Subcutaneous abdominal adipose tissue (tissue), 5 donors: ENCODE data around the gene PDYN.

Source experiments
- H3K27ac ChIP-seq: one replicate; pipeline ENCODE4 v1.7.0; 2013; ENCODE audit warnings: low read depth, mild to moderate bottlenecking, inconsistent platforms, low read length, moderate library complexity
- H3K27me3 ChIP-seq, 5 donors: one replicate each; pipeline ENCODE4 v1.7.0; 2013; ENCODE audit warnings: low read length in 5 of 5, inconsistent platforms in 1 of 5; ENCODE audit not compliant: control insufficient read depth in 5 of 5, insufficient read depth in 4 of 5
- H3K36me3 ChIP-seq, 5 donors: one replicate each; pipeline ENCODE4 v1.7.0; 2013; ENCODE audit warnings: low read length in 5 of 5; ENCODE audit not compliant: control insufficient read depth in 5 of 5, insufficient read depth in 5 of 5
- H3K4me1 ChIP-seq, 5 donors: one replicate each; pipeline ENCODE4 v1.7.0; 2013; ENCODE audit warnings: low read length in 5 of 5, mild to moderate bottlenecking in 3 of 5, moderate library complexity in 1 of 5; ENCODE audit not compliant: control insufficient read depth in 5 of 5, insufficient read depth in 5 of 5
- H3K4me3 ChIP-seq, 5 donors: one replicate each; pipeline ENCODE4 v1.7.0; 2013; ENCODE audit warnings: low read length in 5 of 5, low read depth in 1 of 5
- H3K9ac ChIP-seq, 5 donors: one replicate each; pipeline ENCODE4 v1.7.0; 2013; ENCODE audit warnings: low read length in 5 of 5, mild to moderate bottlenecking in 4 of 5, moderate library complexity in 3 of 5
- H3K9me3 ChIP-seq, 5 donors: one replicate each; pipeline ENCODE4 v1.7.0; 2013; ENCODE audit warnings: low read length in 5 of 5; ENCODE audit not compliant: control insufficient read depth in 5 of 5
- donor health status: healthy.
- donor health status: healthy.
- donor health status: healthy.
- donor health status: healthy.
- donor health status: healthy.

The PDYN gene

DNA sequence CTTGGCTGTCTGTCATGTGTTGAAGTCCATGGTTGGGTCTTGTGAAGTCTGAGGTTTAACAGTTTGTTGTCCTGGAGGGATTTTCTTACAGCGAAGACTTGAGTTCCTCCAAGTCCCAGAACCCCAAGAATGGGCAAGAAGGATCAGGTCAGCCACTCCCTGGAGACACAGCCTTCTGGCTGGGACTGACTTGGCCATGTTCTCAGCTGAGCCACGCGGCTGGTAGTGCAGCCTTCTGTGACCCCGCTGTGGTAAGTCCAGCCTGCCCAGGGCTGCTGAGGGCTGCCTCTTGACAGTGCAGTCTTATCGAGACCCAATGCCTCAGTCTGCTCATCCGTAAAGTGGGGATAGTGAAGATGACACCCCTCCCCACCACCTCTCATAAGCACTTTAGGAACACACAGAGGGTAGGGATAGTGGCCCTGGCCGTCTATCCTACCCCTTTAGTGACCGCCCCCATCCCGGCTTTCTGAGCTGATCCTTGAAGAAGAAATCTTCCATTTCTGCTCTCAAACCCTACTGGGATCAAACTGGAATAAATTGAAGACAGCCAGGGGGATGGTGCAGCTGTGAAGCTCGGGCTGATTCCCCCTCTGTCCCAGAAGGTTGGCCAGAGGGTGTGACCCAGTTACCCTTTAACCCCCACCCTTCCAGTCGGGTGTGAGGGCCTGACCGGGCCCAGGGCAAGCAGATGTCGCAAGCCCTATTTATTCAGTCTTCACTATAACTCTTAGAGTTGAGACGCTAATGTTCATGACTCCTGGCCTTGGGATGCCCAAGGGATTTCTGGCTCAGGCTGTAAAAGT is 55.2 kb downstream of the PDYN start:
- H3K9me3 ChIP-seq, result no peaks in the 10 kb centered on the region
- H3K4me3 ChIP-seq, result no peak overlapping the region
- H3K27ac ChIP-seq, result no peak overlapping the region
- H3K36me3 ChIP-seq, result peaks cover 0 to 45% (median 32%) of the 10 kb centered on the region in 5 donors
- H3K9ac ChIP-seq, result peak overlapping the region in 1 of 5 donors; percentile 6
- no peaks in the 10 kb centered on the region for H3K27me3 ChIP-seq
- H3K4me1 ChIP-seq, result peaks cover 13 to 66% (median 50%) of the 10 kb centered on the region in 5 donors

DNA sequence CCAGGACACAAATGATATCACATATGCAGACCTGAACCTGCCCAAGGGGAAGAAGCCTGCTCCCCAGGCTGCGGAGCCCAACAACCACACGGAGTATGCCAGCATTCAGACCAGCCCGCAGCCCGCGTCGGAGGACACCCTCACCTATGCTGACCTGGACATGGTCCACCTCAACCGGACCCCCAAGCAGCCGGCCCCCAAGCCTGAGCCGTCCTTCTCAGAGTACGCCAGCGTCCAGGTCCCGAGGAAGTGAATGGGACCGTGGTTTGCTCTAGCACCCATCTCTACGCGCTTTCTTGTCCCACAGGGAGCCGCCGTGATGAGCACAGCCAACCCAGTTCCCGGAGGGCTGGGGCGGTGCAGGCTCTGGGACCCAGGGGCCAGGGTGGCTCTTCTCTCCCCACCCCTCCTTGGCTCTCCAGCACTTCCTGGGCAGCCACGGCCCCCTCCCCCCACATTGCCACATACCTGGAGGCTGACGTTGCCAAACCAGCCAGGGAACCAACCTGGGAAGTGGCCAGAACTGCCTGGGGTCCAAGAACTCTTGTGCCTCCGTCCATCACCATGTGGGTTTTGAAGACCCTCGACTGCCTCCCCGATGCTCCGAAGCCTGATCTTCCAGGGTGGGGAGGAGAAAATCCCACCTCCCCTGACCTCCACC is 56.4 kb downstream of the PDYN start:
- H3K4me1 ChIP-seq, result peaks cover 13 to 67% (median 44%) of the 10 kb centered on the region in 5 donors
- no peak overlapping the region for H3K9ac ChIP-seq
- peaks cover 0 to 46% (median 32%) of the 10 kb centered on the region in 5 donors for H3K36me3 ChIP-seq
- H3K4me3 ChIP-seq, result no peak overlapping the region
- H3K27ac ChIP-seq, result no peak overlapping the region
- no peaks in the 10 kb centered on the region for H3K27me3 ChIP-seq
- no peaks in the 10 kb centered on the region for H3K9me3 ChIP-seq

DNA sequence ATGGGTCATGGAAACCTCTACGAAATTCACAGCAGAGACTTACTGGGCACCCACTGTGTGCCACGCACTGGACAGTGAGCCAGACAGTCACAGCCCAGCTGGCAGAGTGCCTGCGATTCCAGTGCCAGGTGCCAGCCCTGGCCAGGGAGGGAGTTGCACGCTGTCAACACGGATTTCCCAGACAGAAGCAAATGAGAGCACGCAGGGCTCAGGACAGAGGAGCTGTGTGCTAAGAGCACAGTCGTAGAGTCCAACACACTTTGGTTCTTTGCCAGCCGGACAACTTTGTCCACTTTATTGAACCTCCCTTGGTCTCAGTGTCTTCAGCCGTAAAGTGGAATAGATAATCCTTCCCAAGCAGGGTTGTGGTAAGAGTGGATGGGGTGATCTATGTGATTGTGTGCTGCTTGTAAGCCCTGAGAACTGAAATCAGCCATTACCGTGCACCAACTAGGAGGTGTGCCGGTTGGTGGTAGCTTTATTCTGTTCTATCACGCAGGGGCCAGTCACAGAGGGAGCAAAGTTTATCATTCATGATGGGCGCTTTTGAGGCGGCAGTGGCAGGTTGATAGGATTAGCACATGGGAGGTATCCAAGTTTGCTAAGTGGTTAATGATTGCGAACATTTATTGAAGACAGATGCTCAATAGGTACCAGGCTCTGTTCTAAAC is 58.0 kb downstream of the PDYN start:
- Histone ChIP-seq H3K4me3 (no peak overlapping the region), H3K27ac (peak overlapping the region; percentile 67), H3K36me3 (peaks cover 0 to 61% (median 38%) of the 10 kb centered on the region in 5 donors), H3K27me3 (no peaks in the 10 kb centered on the region), H3K9ac (no peak overlapping the region), H3K4me1 (peaks cover 5 to 52% (median 31%) of the 10 kb centered on the region in 5 donors), H3K9me3 (no peaks in the 10 kb centered on the region)

DNA sequence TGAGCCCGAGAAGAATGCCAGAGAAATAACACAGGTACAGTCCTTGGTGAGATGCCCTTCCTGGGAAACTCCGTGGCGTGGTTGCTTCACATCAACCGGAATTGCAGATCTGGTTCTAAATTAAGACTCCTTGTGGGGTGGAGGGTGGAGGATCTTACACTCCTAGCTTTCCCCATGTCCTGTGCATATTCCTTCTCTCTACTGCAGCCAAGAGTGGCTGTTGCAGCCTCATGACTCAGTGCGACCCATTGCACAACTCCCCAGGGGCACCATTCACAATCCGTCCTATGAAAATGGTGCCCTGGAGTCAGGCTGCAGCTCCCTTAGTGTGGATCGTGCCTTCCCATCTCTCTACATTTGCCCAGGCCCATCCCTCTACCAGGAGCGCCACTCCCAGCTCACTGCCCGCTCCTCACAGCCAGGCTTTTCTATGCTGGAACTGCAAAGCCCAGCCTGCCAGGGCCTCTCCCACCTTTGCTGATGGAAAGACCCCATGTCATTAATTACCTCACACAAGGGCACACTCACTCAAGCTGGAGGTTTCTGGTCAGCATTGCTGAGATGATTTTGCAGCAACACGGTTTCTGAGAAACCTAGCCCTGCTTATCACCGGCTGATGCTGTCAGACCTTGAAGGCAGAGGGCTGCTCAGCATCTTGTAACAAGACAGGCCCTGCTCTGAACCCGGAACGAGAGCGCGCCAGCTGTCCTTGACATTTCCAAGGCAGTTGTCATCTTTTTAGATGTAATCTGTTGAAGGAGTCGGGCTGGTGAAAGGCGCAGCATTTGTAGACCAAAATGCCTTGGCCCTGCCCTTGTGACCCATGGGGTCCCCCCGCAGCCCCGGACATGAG is 58.9 kb downstream of the PDYN start:
- Histone ChIP-seq H3K9ac (peak overlapping the region in 2 of 5 donors; percentile 5 to 19), H3K27ac (peak overlapping the region; percentile 67), H3K27me3 (no peaks in the 10 kb centered on the region), H3K9me3 (no peaks in the 10 kb centered on the region), H3K4me3 (no peak overlapping the region), H3K36me3 (peaks cover 0 to 65% (median 38%) of the 10 kb centered on the region in 5 donors), H3K4me1 (peaks cover 5 to 49% (median 27%) of the 10 kb centered on the region in 5 donors)

DNA sequence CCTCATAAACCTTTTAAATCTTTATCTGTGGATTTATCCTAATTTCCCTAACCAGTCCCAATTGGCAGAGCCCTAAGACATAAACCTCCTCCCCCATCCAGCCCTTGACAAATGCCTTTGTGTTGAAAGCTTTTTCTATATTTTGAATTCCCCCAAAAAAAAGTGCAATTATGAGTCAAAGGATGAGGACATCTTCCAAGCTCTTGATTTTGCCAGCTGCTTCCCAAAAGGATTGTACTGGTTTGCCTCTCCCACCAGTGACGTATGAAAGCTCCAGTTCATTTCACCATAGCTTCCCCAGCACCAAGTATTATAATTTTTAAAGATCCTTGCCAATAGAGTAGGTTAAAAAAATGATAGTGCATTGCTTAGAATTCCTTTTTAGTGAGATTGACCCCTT is 59.7 kb downstream of the PDYN start:
- H3K4me3 ChIP-seq, result no peak overlapping the region
- H3K9me3 ChIP-seq, result no peaks in the 10 kb centered on the region
- peak overlapping the region in 2 of 5 donors; percentile 5 to 19 for H3K9ac ChIP-seq
- peaks cover 0 to 73% (median 44%) of the 10 kb centered on the region in 5 donors for H3K36me3 ChIP-seq
- peaks cover 5 to 44% (median 21%) of the 10 kb centered on the region in 5 donors for H3K4me1 ChIP-seq
- no peaks in the 10 kb centered on the region for H3K27me3 ChIP-seq
- H3K27ac ChIP-seq, result peak overlapping the region; percentile 67

DNA sequence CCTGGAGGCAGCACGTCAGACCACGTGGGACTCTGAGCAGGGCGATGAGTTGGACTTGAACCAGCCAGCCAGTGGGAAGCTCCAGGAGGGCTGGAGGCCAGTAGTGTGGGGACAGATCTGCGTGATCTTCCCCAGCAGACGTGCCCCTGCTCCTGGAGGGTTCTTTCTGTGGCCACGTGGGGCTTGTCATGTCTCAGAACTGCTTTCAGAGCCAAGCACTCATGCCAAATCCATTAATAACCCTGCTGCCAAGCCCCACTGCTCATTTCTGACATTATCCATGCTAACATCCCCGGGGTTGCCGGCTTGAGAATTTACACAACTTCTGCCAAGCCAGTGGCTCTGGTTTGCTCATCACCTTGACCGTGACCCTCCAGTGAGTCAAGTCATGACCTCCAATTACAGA is 60.4 kb downstream of the PDYN start:
- H3K9ac ChIP-seq, result no peak overlapping the region
- H3K4me3 ChIP-seq, result no peak overlapping the region
- H3K36me3 ChIP-seq, result peaks cover 0 to 73% (median 44%) of the 10 kb centered on the region in 5 donors
- peak overlapping the region; percentile 67 for H3K27ac ChIP-seq
- peaks cover 5 to 37% (median 15%) of the 10 kb centered on the region in 5 donors for H3K4me1 ChIP-seq
- H3K27me3 ChIP-seq, result no peaks in the 10 kb centered on the region
- H3K9me3 ChIP-seq, result no peaks in the 10 kb centered on the region

DNA sequence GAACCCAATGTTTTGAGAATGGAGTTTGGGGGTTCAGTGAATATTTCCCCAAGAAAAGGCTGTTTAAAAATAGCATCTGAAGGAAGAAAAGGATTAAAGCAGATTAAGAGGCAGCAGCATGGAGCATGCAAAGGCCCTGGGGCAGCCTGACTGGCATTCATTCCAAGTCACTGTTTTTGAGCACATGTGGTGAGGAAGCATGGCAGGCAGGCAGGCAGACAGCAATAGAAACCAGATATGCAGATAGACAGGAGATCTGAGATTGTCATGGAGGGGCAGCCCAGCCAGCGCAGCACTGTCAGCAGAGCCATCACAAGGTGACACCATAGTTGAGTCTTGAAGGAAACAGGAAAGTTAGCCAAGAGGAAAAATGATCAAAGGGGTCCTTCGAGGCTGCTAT is 60.9 kb downstream of the PDYN start:
- Histone ChIP-seq H3K27me3 (no peaks in the 10 kb centered on the region), H3K36me3 (peaks cover 0 to 73% (median 46%) of the 10 kb centered on the region in 5 donors), H3K9ac (no peak overlapping the region), H3K4me1 (peaks cover 5 to 32% (median 14%) of the 10 kb centered on the region in 5 donors), H3K27ac (no peak overlapping the region), H3K4me3 (no peak overlapping the region), H3K9me3 (no peaks in the 10 kb centered on the region)

DNA sequence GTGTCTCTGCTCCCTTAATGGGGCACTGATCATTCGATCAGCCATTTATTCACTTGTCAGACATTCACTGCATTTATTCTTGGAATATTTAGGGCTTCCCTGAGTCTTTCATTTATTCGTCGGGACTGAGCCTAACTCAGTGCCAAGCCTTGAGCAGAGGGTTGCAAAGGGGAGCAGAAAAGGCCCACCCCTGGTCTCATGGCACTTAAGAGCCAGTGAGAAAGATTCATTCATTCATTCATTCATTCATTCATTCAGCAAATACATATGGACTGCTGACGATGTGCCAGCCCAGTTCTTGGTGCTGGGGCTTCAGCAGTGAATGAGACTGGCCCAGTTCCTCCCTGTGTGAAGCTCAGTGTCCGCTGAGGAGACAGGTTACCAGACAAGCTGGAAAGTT is 62.0 kb downstream of the PDYN start:
- Histone ChIP-seq H3K4me1 (peaks cover 5 to 37% (median 18%) of the 10 kb centered on the region in 5 donors), H3K9ac (no peak overlapping the region), H3K27me3 (no peaks in the 10 kb centered on the region), H3K27ac (no peak overlapping the region), H3K4me3 (no peak overlapping the region), H3K36me3 (peaks cover 0 to 75% (median 43%) of the 10 kb centered on the region in 5 donors), H3K9me3 (no peaks in the 10 kb centered on the region)

DNA sequence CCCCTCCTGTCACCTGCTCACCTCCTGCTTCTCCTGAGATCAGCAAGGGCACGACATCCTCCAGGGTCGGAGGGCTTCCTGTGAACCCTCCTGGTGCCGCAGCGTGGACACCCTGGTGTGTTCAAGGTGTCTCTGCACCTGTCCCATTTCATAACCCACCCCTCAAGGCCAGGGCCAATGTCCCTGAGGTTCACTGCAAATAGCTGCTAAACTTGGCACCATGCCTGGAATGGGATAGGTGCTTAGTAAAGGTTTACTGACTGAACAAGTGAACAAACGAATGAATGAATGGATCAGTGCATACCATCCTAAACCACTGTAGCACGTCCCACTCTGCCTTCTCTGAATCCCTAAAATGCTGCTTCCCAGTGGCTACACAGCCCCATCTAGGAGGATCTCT is 63.7 kb downstream of the PDYN start:
- H3K36me3 ChIP-seq, result peaks cover 0 to 74% (median 38%) of the 10 kb centered on the region in 5 donors
- peaks cover 2 to 29% (median 12%) of the 10 kb centered on the region in 5 donors for H3K4me1 ChIP-seq
- no peak overlapping the region for H3K4me3 ChIP-seq
- H3K27ac ChIP-seq, result no peak overlapping the region
- H3K9ac ChIP-seq, result no peak overlapping the region
- no peaks in the 10 kb centered on the region for H3K9me3 ChIP-seq
- H3K27me3 ChIP-seq, result no peaks in the 10 kb centered on the region
